ENCODE results near the gene FLG.
"Not testable (repeated sequence)": the region's sequence is repeated elsewhere in the genome, so short reads cannot be mapped to it uniquely, and the experiment has no call there.

FLG gene

GRCh38 chr1:152303139-152303872 is 21.7 kb downstream of the FLG start:
- not testable (repeated sequence) for DNase-seq (ENCODE audit: low read depth, low spot score)

GRCh38 chr1:152256394-152256793 is 68.6 kb downstream of the FLG start:
- DNase-seq (ENCODE audit: low read depth, low spot score) = not testable (repeated sequence)

Measured in astrocyte of the hippocampus (primary cell).